ENCODE measurements around the gene GALNT17.

Gene GALNT17

GRCh38 chr7:71130031-71130679 is 1.8 kb upstream of the GALNT17 start:
- no peak for DNase-seq (ENCODE audit: low spot score)
- ChIA-PET POLR2A (ENCODE audit: low non-redundant PET) (no interaction called here), CTCF (interaction anchor here (0.6 kb wide), 1 partner anchor 603 kb away, joined by 3 read pairs; no protein-coding TSS in a partner anchor)
- no peak for TF ChIP-seq CTCF (conservative IDR thresholded peaks at IDR 0.05; ENCODE audit: low read depth)
- no peak overlapping the region for H3K27ac ChIP-seq

- POLR2A ChIA-PET (ENCODE audit: low non-redundant PET) = no interaction called here
- CTCF ChIA-PET = interaction anchor here (0.6 kb wide), 2 partner anchors 21 to 621 kb away, joined by 3 to 5 read pairs; no protein-coding TSS in a partner anchor
- H3K27ac ChIP-seq = no peak overlapping the region
- TF ChIP-seq CTCF (conservative IDR thresholded peaks at IDR 0.05; ENCODE audit: low read depth) = no peak
- DNase-seq (ENCODE audit: low spot score) = no peak
Observed at GRCh38 chr7:71131256-71132126, 453 bp upstream of the GALNT17 start.

- H3K27ac ChIP-seq = no peak overlapping the region
- ChIA-PET POLR2A (ENCODE audit: low non-redundant PET) (no interaction called here), CTCF (no interaction called here)
- TF ChIP-seq CTCF (conservative IDR thresholded peaks at IDR 0.05; ENCODE audit: low read depth) = no peak
- no peak for DNase-seq (ENCODE audit: low spot score)
Observed at GRCh38 chr7:71132377-71133231, 660 bp downstream of the GALNT17 start.

- POLR2A ChIA-PET (ENCODE audit: low non-redundant PET) = no interaction called here
- H3K27ac ChIP-seq = no peak overlapping the region
Observed at GRCh38 chr7:71133232-71133622, 1.3 kb downstream of the GALNT17 start.

GRCh38 chr7:71133856-71134255 is 1.9 kb downstream of the GALNT17 start:
- TF ChIP-seq CTCF (conservative IDR thresholded peaks at IDR 0.05; ENCODE audit: low read depth) = no peak
- no peak overlapping the region for H3K27ac ChIP-seq
- no peak for DNase-seq (ENCODE audit: low spot score)
- CTCF ChIA-PET = no interaction called here
- POLR2A ChIA-PET (ENCODE audit: low non-redundant PET) = no interaction called here

More at GRCh38 chr7:71133232-71133622, 1.3 kb downstream of the GALNT17 start:
- CTCF ChIA-PET = no interaction called here
- DNase-seq (ENCODE audit: low spot score) = no peak
- no peak for TF ChIP-seq CTCF (conservative IDR thresholded peaks at IDR 0.05; ENCODE audit: low read depth)

GRCh38 chr7:71135116-71135515 is 3.2 kb downstream of the GALNT17 start:
- CTCF ChIA-PET = interaction anchor here (0.5 kb wide), 1 partner anchor 1651 kb away, joined by 3 read pairs; no protein-coding TSS in a partner anchor
- POLR2A ChIA-PET (ENCODE audit: low non-redundant PET) = no interaction called here
- H3K27ac ChIP-seq = no peak overlapping the region
- no peak for DNase-seq (ENCODE audit: low spot score)
- no peak for TF ChIP-seq CTCF (conservative IDR thresholded peaks at IDR 0.05; ENCODE audit: low read depth)

Measured in RWPE1 (cell line).